ENCODE data around the gene BCAS3. TPM values are rescaled to one million over a fixed set of nuclear protein-coding genes. Genes with fewer than 3 reads are reported as not detected.

Gene BCAS3
- total RNA-seq, 2 donors from 2014 or later = 28.0 to 37.7 TPM

- peaks cover 13% of the 10 kb centered on the region for H3K27me3 ChIP-seq (ENCODE audit: control insufficient read depth, insufficient read depth, low read length, poor library complexity, severe bottlenecking)
- Mint-ChIP-seq H3K36me3 (ENCODE audit: low read depth) (peaks cover 3% of the 10 kb centered on the region), H3K27ac (no peak overlapping the region), H3K9me3 (no peaks in the 10 kb centered on the region), H3K27me3 (ENCODE audit: insufficient read depth) (peaks cover 20% of the 10 kb centered on the region), H3K4me1 (peaks cover 16% of the 10 kb centered on the region), H3K4me3 (no peak overlapping the region)
- DNase-seq = no peak
- H3K4me3 ChIP-seq (ENCODE audit: low read length) = no peak overlapping the region
- H3K9ac ChIP-seq (ENCODE audit: extremely low read depth, low read length, poor library complexity, severe bottlenecking) = no peak overlapping the region
- 83 to 91% methylated on average over 1 to 4 of the region's 4 CpGs for WGBS, 2 experiments (ENCODE audit: insufficient coverage in 1 of 2, insufficient read length in 1 of 2)
- H3K9me3 ChIP-seq (ENCODE audit: control insufficient read depth, low read length) = no peaks in the 10 kb centered on the region
- no peaks in the 10 kb centered on the region for H3K36me3 ChIP-seq (ENCODE audit: control insufficient read depth, insufficient read depth, low read length)
- no peak overlapping the region for H3K27ac ChIP-seq (ENCODE audit: low read depth, low read length)
- no peaks in the 10 kb centered on the region for H3K4me1 ChIP-seq (ENCODE audit: control insufficient read depth, insufficient read depth, low read length)
- TF ChIP-seq, protein P1, sequence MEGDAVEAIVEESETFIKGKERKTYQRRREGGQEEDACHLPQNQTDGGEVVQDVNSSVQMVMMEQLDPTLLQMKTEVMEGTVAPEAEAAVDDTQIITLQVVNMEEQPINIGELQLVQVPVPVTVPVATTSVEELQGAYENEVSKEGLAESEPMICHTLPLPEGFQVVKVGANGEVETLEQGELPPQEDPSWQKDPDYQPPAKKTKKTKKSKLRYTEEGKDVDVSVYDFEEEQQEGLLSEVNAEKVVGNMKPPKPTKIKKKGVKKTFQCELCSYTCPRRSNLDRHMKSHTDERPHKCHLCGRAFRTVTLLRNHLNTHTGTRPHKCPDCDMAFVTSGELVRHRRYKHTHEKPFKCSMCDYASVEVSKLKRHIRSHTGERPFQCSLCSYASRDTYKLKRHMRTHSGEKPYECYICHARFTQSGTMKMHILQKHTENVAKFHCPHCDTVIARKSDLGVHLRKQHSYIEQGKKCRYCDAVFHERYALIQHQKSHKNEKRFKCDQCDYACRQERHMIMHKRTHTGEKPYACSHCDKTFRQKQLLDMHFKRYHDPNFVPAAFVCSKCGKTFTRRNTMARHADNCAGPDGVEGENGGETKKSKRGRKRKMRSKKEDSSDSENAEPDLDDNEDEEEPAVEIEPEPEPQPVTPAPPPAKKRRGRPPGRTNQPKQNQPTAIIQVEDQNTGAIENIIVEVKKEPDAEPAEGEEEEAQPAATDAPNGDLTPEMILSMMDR (conservative IDR thresholded peaks at IDR 0.05) = no peak
Observed at GRCh38 chr17:61205931-61206330, 528.3 kb downstream of the BCAS3 start.

DNA sequence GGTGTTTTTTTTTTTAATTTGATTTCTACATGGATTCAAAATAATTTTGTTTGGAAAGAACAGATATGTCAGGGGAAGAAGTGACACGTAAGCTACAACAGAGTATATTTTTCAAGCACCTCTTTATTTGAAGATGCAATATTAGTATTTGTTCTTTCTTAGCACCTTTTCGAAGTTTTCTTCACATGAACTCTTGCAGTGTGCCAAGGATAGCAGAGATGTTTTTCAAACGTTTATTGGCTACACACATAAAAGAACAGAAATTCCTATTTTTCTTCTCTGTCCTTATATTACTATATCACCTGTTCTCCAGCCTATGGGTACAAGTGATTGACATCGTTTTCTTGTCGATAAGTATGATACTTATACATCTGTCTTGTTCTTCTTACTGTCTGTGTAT is 529.3 kb downstream of the BCAS3 start:
- Mint-ChIP-seq H3K27ac (no peak overlapping the region), H3K4me1 (peaks cover 20% of the 10 kb centered on the region), H3K9me3 (no peaks in the 10 kb centered on the region), H3K36me3 (ENCODE audit: low read depth) (no peaks in the 10 kb centered on the region), H3K4me3 (no peak overlapping the region), H3K27me3 (ENCODE audit: insufficient read depth) (peaks cover 29% of the 10 kb centered on the region)
- Histone ChIP-seq H3K9ac (ENCODE audit: extremely low read depth, low read length, poor library complexity, severe bottlenecking) (no peak overlapping the region), H3K4me1 (ENCODE audit: control insufficient read depth, insufficient read depth, low read length) (peaks cover 2% of the 10 kb centered on the region), H3K9me3 (ENCODE audit: control insufficient read depth, low read length) (no peaks in the 10 kb centered on the region), H3K27ac (ENCODE audit: low read depth, low read length) (no peak overlapping the region), H3K4me3 (ENCODE audit: low read length) (no peak overlapping the region), H3K36me3 (ENCODE audit: control insufficient read depth, insufficient read depth, low read length) (no peaks in the 10 kb centered on the region), H3K27me3 (ENCODE audit: control insufficient read depth, insufficient read depth, low read length, poor library complexity, severe bottlenecking) (peaks cover 23% of the 10 kb centered on the region)
- DNase-seq = no peak
- TF ChIP-seq, protein P1 (conservative IDR thresholded peaks at IDR 0.05) = no peak
- 91 to 92% methylated on average over 3 to 5 of the region's 5 CpGs for WGBS, 2 experiments (ENCODE audit: insufficient coverage in 1 of 2, insufficient read length in 1 of 2)

DNA sequence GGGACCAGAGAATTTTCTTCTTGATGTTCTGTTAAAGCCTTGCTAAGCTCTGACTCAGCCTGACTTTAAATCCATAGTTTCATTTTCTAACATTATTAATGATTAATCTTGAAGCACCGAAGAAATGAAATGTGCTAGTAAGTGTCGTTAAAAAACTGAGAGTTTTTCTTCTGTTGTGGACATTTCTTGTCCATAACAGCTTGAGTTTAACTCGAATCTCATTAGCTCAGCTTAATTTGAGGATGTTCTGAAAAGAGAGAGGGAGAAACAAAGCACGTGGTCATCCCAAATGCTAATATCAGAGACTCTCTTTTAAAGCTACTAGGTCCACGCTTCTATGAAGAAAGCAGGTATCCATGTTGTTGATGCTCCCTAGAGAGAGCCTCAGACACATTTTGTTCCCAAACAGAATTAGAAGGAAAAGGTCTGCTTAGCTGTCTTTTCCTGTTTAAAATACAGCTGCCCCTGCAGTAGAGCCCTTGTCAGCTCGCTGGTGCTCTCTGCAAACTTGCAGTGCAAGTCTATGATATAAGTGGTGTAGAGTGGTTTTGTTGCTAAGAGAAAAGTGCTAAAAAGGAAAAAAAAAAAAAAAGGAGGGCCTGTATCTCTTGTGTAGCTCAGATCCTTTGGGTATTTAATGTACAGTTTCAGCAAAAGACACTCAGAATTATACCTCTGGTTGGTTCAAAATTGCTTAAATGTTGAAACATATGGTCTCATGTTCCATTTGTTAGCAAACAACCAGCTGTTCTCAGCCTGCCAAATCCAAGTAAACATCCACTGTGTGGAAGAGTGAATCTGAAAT is 530.9 kb downstream of the BCAS3 start:
- H3K36me3 Mint-ChIP-seq (ENCODE audit: low read depth) = no peaks in the 10 kb centered on the region
- peaks cover 20% of the 10 kb centered on the region for H3K4me1 Mint-ChIP-seq
- no peaks in the 10 kb centered on the region for H3K9me3 Mint-ChIP-seq
- Histone ChIP-seq H3K9ac (ENCODE audit: extremely low read depth, low read length, poor library complexity, severe bottlenecking) (no peak overlapping the region), H3K27ac (ENCODE audit: low read depth, low read length) (peak overlapping the region; percentile 33), H3K9me3 (ENCODE audit: control insufficient read depth, low read length) (no peaks in the 10 kb centered on the region), H3K4me3 (ENCODE audit: low read length) (no peak overlapping the region), H3K27me3 (ENCODE audit: control insufficient read depth, insufficient read depth, low read length, poor library complexity, severe bottlenecking) (peaks cover 36% of the 10 kb centered on the region), H3K4me1 (ENCODE audit: control insufficient read depth, insufficient read depth, low read length) (peaks cover 2% of the 10 kb centered on the region), H3K36me3 (ENCODE audit: control insufficient read depth, insufficient read depth, low read length) (no peaks in the 10 kb centered on the region)
- WGBS, 2 experiments (ENCODE audit: insufficient coverage in 1 of 2, insufficient read length in 1 of 2) = 85 to 95% methylated on average over 2 to 6 of the region's 6 CpGs
- TF ChIP-seq, protein P1 (conservative IDR thresholded peaks at IDR 0.05) = no peak
- no peak for DNase-seq
- H3K4me3 Mint-ChIP-seq = no peak overlapping the region
- no peak overlapping the region for H3K27ac Mint-ChIP-seq
- peaks cover 34% of the 10 kb centered on the region for H3K27me3 Mint-ChIP-seq (ENCODE audit: insufficient read depth)
